AG09309 (cell line): Measurements from ENCODE around the gene PADI3.

Experiments
- DNase-seq: peaks from one replicate; pipeline ENCODE4 v3.0.0-alpha.2; 2010; ENCODE audit warnings: low read depth
- H3K4me3 ChIP-seq: 2 replicates; pipeline ENCODE4 v1.5.1; 2011; ENCODE audit warnings: mild to moderate bottlenecking, low read depth, low read length, moderate library complexity; ENCODE audit not compliant: control insufficient read depth
- TF ChIP-seq, protein P1 (sequence below): IDR thresholded peaks from 2 replicates; pipeline ENCODE4 v1.5.1; 2011; ENCODE audit warnings: mild to moderate bottlenecking, low read depth, low read length, inconsistent platforms; ENCODE audit not compliant: insufficient read depth, control insufficient read depth; ENCODE audit errors: missing control alignments

Gene PADI3

DNA sequence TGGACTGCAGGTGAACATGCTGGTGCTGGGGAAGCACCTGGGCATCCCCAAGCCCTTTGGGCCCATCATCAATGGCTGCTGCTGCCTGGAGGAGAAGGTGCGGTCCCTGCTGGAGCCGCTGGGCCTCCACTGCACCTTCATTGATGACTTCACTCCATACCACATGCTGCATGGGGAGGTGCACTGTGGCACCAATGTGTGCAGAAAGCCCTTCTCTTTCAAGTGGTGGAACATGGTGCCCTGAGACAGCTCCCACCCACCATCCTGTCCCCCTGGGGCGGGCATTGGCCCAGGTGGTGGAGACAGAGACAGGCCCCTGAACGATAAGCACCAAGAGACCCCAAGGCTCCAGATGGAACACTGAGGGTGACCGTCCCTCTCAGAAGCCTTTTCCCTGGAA is 33.9 kb downstream of the PADI3 start:
- no peak overlapping the region for H3K4me3 ChIP-seq
- no peak for DNase-seq
- TF ChIP-seq, protein P1, sequence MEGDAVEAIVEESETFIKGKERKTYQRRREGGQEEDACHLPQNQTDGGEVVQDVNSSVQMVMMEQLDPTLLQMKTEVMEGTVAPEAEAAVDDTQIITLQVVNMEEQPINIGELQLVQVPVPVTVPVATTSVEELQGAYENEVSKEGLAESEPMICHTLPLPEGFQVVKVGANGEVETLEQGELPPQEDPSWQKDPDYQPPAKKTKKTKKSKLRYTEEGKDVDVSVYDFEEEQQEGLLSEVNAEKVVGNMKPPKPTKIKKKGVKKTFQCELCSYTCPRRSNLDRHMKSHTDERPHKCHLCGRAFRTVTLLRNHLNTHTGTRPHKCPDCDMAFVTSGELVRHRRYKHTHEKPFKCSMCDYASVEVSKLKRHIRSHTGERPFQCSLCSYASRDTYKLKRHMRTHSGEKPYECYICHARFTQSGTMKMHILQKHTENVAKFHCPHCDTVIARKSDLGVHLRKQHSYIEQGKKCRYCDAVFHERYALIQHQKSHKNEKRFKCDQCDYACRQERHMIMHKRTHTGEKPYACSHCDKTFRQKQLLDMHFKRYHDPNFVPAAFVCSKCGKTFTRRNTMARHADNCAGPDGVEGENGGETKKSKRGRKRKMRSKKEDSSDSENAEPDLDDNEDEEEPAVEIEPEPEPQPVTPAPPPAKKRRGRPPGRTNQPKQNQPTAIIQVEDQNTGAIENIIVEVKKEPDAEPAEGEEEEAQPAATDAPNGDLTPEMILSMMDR = no peak

DNA sequence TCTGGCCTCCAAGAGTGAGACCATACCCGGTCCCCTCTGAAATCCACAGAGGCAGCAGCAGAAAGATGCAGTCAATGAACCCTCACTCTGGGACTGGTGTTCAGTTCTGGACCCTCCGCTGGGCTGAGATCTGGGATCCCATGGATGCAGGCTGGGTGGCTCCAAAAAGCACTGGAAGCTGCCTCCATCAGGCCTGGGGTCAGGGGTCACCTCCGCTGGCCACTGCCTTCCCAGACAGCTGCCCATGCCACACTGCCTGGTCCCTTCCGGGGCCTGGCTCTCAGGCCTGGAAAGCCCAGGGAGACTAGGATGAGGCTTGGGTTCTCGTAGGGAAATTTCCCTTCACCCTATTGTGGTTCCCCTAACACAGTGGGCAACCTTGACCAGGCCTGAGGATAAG is 37.7 kb downstream of the PADI3 start:
- DNase-seq = no peak
- TF ChIP-seq, protein P1 = no peak
- H3K4me3 ChIP-seq = no peak overlapping the region

DNA sequence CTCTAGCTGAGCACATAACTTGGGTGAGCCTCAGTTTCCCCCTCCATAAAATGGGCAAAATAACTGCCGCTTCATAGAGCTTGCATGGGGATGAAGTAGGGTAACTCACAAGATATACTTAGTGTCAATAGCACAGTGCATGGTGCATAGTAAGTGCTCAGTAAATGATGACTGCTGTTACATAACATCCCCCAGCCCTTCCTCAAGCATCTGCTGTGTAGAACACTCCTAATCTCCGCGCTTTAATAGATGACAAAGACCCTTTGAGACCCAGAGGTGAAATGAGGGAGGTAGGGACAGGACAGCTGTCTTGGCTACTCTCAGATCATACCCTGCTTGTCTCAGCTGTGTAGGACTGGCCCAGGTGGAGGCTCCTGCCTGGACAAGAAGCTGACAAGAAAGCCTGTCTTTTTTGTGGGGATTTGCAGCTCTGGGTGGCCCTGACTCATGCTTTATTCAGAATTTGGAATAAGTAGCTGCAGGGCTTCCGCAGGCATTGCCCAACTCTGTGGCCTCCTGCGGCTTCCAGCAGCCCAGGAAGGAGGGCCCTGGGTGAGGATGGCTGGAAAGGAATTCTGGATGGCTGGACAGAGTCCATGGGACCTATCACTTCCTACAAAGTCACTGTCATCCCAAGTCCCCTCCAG is 38.4 kb downstream of the PADI3 start:
- H3K4me3 ChIP-seq = no peak overlapping the region
- DNase-seq = peak; percentile 59

DNA sequence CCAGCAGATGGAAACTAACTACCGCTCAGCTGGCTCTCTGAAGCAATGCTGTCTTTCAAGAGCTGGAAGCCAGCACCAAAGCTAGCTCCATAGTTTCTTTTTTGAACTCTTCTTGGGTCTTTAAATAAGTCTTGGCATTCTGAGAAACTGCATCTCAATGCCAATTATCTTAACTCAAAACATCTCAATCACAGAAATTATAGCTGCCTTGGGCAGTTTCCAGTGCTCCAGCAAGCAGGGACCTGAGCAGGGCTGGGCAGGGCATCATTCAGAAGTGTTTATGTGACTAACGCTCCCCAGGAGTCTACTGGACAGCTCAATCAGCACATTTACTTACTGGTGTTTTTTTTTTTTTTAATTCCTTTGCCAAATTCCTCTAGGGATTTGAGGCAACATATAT is 40.8 kb downstream of the PADI3 start:
- H3K4me3 ChIP-seq = no peak overlapping the region
- peak; percentile 21 for DNase-seq
- TF ChIP-seq, protein P1 = no peak

More for the DNA sequence above, 38.4 kb downstream of the PADI3 start:
- TF ChIP-seq, protein P1 = no peak

DNA sequence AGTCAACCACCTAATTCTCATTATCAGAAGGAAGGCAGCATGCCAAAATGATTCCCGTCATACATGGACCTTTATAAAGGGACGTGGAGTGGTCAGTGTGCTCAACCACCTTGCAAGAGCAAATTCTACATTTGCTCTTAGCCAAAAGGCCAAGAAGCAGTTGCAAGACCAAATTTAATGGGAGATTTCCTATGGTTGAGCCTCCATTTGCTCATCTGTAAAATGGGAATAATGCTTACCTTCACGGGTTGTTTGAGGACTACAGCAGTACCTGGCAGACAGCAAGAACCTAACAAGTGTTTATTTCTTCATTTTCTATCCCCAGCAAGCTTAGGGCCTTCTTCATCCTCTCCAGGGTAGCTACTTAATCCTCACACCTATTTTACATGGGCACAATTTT is 41.7 kb downstream of the PADI3 start:
- DNase-seq = no peak
- TF ChIP-seq, protein P1 = no peak
- H3K4me3 ChIP-seq = no peak overlapping the region

DNA sequence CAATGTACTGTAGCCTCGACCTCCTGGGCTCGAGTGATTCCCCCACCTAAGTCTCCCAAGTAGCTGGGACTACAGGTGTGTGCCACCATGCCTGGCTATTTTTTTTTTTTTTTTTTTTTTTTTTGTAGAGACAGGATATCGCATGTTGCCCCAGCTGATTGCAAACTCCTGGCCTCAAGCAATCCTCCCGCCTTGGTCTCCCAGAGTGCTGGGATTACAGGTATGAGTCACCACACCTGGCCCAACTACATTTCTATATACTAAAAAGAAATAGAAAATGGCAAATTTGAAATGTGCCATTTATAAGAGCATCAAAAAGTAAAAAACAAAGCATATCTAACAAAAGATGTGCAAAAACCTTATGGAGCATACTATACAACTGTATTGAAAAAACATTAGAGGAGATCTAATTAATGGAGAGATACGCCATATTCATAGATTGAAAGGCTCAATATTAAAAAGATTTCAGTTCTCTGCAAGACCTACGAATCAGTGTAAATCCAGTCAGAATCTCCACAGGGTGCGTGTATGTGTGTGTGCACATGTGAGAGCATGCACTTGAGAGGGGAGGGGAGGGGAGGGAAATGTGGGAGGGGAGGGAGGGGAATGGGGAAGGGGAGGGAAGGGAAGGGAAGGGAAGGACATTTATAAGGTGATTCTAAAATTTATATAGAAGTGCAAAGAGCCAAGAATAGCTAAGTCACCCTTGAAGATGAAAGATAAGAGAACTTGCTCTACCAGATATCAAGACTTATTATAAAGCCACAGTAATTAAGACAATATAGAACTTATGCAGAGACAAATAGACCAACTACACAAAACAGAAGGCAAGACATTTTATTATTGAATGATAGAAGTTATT is 43.6 kb downstream of the PADI3 start:
- TF ChIP-seq, protein P1 = no peak
- DNase-seq = no peak
- no peak overlapping the region for H3K4me3 ChIP-seq
